ENCODE data around the gene CUX1.

Gene CUX1

DNA sequence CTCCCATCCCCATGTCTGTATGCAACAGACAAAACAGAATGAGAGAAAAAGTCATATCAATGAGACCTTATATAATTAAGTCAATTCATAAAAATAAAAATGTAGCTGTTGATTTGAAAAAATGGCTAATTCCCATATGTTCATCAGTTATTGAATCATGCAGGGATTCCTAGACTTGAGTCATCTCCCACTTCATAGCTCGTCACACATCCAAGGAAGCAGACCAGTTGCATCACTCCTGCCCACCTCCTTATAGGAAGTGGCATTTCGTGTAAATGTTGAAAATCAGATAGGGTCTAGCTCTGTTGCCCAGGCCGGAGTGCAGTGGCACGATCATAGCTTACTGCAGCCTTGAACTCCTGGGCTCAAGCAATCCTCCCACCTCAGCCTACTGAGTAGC is 413.2 kb downstream of the CUX1 start:
- no peak for DNase-seq

DNA sequence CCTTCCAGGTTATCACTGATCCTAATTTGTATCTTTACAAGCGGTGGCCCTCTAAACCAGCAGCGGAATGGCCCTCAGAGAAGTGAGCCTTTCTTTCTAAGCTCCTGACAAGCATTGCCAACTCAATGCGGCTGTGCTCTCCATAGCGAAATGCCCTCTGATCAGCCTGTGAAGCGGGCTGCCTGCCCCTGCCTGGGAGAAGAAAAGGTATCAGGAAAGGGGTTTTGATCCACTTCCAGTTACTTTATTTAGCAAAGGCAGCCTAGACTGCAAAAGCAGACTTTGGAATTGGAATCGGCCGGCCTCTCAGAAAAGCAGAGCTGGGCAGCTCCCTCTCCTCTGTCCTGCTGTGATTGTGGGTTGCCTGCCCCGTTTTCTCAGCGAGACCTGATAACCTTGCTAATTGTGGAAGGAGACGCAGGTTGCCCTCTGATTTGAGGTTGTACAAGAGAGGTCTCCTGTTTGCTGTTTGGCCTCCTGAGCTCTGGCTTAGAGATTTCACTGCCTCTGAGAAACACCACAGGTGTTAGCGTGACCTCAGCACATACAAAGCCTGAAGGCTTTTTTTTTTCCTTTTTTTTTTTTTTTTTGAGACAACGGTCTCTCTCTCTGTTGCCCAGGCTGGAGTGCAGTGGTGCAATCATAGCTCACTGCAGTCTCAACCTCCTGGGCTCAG is 415.3 kb downstream of the CUX1 start:
- DNase-seq, result no peak

DNA sequence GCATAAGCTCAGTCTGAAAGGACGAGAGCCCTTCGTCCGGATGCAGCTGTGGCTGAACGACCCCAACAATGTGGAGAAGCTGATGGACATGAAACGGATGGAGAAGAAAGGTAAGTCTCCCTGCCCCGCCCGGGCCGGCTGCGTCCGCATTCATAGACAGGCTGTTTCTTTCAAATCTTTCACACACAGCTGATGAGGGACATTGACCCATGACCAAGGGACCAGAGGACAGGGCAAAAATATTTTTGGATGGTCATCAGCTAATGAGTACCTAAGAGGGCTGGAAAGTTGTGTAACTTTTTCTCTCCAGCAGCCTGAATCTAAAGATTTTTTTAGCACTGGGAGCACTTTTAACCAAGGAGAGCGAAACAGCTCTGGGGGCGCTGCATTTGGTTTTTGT is 416.7 kb downstream of the CUX1 start:
- no peak for DNase-seq

DNA sequence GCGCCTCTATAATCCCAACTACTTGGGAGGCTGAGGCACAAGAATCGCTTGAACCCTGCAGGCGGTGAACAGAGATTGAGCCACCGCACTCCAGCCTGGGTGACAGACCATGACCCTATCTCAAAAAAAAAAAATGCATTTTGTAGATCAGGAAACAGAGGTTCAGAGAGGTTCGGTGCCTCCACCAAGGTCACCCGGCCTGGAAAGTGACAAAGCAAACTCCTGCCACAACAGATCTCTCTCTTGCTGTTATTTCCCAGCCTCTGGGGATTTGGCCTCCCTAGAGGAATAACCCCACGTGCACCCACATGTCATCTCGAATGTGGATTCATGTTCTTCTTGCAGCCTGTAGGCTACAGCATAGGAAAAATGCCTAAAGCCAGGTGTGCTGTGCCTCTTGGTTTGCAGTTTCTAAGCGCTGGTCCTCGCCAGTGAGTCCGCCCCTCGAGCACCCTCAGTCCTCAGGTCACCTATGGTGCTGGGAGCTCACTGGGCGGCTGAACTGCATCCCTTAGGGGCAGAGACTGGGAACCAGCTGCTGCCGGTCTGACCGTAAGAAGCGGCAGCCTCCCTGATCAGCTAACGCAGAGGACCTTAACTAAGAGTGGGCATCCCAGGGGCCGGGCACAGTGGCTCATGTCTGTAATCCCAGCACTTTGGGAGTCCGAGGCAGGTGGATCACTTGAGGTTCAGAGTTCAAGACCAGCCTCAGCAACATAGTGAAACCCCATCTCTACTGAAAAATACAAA is 417.6 kb downstream of the CUX1 start:
- no peak for DNase-seq

DNA sequence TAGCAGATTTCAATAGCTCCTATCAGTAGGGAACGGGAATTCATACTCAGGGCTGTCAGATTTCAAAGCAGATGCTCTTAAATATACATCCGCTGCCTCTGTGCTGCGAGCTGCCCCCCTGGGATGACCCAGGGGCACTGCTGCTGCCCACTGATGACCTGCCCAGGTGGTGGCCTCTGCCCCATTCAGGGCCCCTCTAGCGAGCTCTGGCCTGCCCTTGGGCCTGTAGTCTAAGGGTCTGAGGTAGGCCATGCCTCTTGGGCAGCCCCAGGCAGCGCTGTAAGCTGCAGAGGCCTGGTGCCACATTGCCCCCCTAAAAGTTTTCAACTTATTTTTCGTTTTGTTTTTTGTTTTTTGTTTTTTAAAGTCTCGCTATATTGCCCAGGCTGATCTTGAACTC is 418.7 kb downstream of the CUX1 start:
- no peak for DNase-seq

DNA sequence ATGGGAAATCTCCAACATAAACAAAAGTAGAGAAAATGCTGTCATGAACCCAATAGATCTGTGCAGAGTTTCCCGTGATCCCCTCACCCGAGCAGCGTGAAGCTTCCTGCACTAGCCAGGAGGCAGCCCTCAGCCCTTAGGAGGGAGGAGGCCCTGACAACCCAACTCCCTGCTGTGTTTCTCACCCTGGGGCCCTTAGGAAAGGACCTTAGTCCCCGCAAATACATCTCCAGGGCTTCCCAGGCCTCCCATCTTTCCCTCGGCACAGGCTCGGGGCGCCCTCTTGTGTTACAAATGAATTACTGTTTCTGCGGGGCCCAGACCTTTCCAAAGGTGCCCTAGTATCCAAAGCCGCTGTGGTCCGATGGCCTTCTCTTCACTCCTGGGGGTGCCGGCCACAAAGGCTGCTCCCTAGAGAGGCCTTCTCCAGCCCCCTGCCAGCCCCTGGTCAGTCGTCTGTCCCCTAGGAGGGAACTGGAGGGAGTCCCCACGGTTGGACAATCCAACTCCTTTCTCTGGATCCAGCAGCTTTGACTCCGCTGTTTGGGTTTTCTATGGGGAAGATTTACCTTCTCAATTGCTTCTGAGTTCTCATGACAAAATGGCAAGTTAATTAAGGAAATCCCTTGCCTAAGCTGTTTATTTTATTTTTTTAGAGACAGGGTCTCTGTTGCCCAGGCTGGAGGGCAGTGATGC is 419.3 kb downstream of the CUX1 start:
- DNase-seq, result peak; percentile 77

DNA sequence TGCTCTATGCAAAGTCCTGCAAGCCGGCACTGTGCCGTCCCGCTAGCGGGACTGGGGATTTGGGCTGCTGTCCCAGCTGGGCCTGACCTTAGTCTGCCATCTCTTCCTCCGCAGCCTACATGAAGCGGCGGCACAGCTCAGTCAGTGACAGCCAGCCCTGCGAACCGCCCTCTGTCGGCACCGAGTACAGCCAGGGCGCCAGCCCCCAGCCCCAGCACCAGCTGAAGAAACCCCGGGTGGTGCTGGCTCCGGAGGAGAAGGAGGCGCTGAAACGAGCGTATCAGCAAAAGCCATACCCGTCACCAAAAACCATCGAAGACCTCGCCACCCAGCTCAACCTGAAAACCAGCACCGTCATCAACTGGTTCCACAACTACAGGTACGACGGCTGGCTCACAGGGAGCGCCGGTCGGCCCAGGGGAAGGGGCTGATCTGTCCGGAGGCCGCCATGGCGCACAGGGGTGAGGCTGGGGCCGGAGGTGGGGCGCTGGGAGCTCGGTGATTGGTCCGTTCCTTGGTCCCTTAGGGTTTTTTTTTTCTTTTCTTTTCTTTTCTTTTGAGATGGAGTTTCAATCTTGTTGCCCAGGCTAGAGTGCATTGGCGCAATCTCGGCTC is 421.9 kb downstream of the CUX1 start:
- DNase-seq, result no peak

DNA sequence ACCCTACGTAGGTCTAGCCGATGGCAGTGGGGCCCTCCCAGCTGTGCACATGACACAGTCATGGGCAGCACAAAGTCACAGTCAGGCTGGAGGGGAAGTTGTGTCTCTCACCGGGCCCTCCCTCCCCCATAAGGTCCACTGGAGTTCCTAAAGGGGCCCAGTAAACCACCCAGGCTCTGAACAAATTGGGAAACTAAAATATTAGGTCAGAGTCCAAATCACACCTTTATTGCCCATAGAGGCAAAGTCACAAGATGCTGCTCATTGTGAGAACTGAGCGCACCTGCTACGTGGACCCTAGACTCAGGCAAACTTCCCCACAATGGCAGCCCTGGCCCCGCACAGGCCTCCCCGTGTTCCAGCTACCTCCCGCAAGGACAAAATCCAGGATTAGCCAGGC is 424.0 kb downstream of the CUX1 start:
- DNase-seq, result no peak

DNA sequence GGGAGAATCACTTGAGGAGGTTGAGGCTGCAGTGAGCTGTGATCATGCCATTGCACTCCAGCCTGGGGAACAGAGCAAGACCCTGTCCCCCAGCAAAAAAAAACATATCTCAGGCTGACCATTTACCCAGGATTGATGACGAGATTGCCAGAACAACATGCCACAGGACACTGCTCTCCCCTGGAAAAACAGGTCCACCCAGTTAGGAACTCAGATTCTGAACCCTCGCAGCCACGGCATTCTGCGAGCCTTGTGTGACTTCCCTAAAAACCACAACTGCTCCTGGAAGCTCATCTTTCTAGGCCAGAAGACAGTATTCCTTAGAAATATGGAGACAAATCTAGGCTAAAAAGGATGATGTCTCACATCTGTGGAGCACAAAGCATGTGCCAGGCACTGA is 427.2 kb downstream of the CUX1 start:
- DNase-seq, result no peak

DNA sequence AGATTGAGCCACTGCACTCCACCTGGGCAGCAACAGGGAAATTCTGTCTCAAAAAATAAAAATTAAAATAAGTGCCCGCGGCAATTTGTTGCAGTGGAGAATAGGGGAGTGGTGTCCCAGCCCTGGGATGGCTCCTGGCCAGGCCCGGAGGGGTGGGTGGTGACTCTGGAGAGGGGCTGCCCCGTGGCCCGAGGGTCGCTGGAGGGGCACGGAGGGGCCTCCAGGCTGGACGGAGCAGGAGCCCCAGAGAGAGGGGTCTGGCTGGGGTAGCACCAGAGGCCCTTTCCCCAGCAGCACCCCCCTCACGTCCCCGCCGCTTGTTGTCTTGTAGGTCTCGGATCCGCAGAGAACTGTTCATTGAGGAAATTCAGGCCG is 430.6 kb downstream of the CUX1 start:
- no peak for DNase-seq

DNA sequence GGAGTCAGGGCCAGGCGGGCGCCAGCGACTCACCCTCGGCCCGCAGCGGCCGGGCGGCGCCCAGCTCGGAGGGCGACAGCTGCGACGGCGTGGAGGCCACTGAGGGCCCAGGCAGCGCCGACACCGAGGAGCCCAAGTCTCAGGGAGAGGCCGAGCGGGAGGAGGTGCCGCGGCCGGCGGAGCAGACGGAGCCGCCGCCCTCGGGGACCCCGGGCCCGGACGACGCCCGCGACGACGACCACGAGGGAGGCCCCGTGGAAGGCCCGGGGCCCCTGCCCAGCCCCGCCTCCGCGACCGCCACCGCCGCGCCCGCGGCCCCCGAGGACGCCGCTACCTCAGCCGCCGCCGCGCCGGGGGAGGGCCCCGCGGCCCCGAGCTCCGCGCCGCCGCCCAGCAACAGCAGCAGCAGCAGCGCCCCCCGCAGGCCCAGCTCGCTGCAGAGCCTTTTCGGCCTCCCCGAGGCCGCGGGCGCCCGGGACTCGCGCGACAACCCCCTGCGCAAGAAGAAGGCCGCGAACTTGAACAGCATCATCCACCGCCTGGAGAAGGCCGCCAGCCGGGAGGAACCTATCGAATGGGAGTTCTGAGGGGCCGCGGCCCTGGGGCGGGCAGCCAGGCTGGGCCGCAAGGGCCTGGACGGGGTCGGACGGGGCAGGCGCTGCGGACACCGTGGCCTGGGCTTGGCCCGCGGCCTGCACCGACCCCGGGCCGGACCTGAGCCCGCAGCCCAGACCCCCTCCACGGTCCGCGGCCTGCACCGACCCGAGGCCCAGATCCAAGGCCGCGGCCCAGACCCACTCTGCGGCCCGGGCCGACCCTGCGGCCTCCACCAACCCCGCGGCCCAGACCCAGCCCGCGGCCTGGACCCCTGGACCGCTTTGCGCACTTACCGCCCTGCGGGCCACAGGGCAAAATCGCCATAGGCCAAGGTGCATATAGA is 431.3 kb downstream of the CUX1 start:
- no peak for DNase-seq

DNA sequence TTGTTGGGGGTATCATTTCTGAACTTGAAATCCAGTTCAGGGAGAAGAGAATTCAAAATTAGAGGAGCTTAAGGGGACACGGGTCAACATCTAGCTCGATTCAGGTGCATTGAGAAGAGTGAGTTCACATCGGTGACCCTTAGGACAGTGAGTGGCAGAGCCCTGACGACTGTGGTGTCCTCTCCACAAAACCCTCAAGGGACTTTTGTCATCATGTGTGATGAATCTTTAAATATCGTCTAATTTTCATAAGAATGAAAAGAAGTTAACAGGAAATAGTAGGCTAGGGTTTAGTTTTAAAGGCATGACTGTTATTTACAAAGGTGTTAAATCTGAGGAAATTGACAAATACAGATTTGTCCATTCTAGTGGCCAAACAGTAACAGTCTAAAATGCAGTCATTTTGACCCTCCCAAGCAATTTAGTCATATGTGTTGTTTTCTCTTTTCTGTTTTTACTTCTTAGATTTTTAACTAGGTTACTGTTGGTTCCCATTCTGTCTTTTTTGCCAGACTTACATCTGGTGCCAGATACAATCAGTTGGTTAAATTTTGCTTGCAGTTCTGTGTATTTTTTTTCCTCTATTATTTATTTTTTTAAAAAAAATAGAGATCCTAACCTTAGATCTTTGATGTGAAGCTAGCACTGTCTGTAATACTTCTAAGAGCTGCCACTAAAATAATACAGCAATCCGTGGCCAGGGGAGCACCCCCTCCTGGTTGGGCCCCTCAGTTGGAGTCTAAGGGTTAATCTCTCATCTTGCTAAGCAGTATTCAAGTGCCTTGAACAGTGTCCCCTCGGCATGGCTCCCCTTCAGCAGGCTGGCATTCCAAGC is 434.3 kb downstream of the CUX1 start:
- no peak for DNase-seq

DNA sequence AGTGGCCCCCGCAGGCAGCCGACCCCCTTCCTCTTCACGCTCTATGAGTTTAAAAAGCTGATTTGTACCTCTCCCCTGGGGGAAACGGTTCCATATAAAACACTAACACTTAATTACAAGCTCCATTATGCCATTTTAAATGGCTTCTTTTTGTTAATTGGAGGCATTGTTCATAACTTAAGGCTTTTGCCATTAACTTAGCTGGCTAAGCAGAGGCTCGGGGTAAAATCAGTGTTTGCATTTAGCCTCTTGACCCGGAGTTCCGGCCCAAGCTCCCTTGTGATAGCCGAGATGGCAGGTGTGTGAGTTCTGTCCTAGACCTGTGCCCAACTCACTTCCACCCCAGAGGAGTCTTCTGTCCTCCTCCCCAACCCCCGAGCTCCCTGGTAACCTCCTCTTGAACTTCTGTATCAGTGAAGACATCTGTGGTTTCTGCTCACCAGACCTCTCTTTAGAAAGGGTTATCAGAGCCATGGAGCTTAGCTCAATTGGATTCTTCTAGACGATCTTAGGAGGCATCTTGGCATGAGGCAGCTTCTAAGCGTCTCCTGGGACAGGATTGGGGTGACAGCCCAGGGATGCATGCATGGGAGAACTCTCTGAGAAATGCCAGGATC is 435.0 kb downstream of the CUX1 start:
- no peak for DNase-seq

DNA sequence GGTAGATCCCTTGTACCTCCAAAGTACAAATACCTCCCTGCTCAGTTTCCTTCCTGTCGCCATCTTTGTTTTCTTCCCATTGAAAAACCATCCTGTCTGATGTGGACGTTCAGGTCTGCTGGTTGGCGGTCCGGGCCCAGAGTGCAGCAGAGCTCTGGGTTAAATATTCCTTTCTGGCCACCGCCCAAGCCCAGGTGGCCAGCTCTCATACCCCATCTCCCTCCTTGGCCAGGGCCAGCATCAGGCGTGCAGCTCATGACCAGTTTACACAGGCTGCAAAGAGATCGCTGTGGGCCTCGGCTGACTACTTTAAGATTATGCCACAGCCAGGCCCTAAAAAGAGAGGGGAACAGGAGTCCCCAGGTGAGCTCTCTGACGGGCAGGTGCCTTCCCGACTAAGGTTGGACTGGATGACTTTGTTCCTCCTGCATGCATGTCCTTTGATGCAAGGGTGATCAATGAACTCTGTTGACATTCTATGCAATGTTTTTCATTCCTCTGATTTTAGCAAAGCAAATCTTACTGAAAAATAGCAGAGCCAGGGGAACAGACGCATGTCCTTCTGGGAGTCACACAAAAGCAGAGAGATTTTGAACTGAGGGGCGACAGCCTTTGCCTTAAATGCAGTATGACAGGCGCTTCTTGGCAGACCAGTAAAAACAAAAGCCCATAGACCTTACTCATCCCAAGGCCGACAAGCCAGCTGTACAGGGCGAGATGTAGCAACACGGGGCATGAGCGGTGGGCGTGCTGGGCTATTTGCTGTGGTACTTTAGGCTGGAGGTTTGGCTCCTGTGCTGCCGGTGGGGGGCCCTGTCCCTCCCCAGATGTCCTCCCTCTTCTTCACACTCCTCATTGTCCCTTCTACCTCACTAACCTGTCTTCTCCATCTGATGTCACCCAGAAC is 435.9 kb downstream of the CUX1 start:
- no peak for DNase-seq

DNA sequence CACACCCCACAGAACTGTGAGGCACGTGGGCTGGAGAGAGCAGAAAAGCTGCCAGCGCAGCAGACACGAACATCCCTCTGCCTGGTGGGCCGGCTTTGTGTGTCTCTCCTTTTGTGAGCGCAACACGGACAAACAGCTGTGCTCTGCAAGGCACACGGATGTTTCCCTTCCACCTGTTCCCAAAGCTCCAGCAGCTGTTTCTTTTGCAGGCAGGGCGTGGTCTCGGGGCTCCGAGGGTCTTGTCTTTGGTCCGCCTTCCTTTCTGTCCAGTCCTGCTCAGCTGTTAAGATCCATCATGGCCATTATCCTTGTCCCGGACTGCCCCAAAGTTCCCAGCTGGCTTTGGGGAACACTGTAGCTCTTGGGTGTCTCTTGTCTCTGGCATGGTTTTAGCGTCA is 436.5 kb downstream of the CUX1 start:
- DNase-seq, result no peak

DNA sequence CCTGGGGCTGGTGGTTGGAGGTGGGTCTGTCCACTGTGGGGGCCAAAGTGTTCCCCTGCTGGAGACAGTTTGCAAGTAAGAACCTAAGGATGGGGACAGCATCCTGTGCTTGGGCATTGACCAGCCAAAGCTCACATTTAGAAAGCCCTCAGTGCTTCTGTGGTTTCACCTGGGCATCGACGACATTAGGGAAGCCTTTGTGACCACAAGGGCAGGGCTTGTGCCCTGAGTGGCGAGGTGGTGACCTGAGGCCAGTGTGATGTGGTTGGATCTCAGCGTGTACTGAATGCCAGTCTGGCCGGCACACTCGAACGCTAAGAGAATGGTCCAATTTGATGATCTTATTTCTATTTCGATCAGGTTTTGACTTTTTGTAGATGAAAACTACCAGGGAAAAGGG is 437.1 kb downstream of the CUX1 start:
- DNase-seq, result no peak

DNA sequence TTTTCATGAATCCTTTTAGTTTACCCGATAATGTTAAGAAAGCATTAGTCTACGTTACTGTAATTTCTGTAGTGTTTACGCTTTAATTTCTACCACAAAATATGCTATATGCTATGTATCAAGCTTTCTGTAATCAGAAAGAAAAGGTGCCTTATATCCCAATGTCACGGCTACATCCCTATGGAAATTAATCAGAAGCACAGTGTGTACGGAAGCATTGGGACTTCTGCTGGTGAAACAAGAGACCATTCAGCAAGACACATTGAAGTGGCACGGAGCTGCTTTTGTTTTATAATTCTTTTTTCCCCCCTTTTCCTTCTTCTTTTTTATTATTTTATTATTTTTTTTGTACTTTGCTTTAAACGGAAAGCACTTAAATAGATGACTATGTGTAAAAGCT is 438.1 kb downstream of the CUX1 start:
- DNase-seq, result no peak

DNA sequence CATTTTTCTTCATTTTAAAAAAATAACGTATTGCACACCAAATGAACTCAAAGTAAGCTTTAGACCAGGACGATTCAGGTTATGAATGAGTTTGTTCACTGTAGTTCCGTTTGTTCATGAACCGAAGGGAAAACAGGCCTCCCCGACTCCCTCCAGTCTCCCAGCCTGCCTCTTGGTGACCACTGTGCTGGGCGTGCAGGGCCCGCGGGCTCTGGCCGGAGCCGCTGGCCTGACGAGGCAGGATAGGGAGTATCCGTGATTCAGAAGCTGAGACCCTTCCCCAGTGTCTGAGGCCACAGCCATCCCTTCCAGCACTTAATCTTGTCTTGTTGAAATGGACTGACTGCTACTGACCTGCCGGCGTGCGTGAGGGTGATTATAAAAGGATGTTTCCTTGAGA is 438.5 kb downstream of the CUX1 start:
- no peak for DNase-seq

DNA sequence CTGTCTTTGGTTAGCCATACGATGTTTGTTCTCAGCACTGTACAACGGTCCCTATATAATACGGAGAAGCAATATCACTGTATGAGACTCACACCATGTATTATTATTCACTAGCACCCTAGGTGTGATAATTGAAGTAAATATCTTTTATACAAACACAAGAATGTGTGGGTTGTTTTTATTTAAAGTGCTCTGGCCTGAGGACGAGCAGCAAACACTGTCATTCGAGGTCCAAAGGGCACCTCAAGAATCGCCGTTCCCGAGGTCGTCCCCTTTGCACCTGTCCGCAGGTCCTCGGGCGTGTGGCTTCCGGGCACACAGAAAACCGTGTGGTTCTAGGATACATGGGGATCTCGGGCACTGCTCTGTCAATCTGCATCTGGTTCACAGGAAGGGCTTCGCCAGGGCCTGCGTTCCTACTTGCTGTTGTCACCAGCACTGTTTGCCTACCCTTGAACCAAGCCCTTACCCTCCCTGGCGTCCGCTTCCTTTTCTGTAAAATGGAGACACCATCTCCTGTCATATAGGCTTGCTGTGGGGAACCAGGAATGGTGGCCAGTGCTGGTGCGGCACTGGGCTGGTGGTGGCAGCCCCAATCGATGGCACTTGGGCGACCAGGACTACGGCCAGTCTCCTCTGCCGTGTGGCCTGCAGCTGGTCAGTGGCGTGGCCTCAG is 440.8 kb downstream of the CUX1 start:
- no peak for DNase-seq

DNA sequence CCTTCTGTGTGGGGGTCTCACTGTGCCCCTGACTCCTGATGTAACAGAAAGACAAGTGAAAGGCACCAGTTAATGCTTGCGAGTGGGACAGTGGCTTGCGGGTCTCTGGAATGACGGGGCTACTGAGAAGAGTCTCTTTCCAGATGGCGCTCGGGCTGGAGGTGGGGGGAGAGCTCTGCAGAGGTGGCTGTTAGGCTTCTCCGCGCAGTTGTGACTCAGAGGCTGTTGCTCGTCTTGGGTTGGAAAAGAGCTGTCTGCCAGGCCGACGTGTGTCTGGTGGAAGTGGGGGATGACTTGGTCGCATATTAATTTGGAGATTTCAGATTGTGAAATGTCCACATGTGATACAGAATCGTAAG is 441.3 kb downstream of the CUX1 start:
- no peak for DNase-seq

Data from RPMI8226 (cell line).